Measurements from ENCODE around the gene POU2AF3. TPM values are rescaled to one million over a fixed set of nuclear protein-coding genes. Genes with fewer than 3 reads are reported as not detected.

The POU2AF3 gene
- total and polyA plus RNA-seq, 2 donors (not counting 1 experiment from before 2014, with no cell fraction given) = 0.07 to 0.17 TPM

DNA sequence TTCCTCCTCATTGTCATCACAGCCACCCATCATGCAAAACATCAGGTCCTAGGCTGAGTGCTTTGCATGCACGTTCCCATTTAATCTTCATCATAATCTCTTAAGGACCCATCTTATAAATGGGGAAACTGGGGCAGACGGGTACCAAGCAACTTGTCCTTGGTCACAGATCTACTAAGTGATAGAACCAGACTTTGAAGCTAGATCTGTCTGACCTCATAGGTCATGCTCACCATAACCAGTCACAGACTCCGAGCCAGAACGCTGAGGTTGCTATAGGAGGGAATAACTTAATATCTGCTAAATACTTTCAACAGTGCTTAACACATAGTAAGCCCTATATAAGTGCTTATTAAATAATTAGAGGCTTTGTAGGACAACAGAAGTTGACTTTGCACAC, 37.7 kb downstream of the POU2AF3 start:
- Histone ChIP-seq H4K20me1 (ENCODE audit: control insufficient read depth, extremely low read depth, insufficient read depth, low read length) (no peaks in the 10 kb centered on the region), H3K9ac (ENCODE audit: insufficient read depth, low read length) (no peak overlapping the region), H3K4me1 (ENCODE audit: control insufficient read depth, extremely low read depth, insufficient read depth, low read length) (no peaks in the 10 kb centered on the region), H3K4me3 (replicated peaks in 1 of 4; ENCODE audit: control extremely low read depth in 1 of 4, insufficient read depth in 1 of 4, low read depth in 3 of 4, low read length in 4 of 4) (no peak overlapping the region), H3K4me2 (ENCODE audit: extremely low read depth, insufficient read depth, low read length) (no peak overlapping the region), H3K27ac (ENCODE audit: insufficient read depth, low read length) (no peak overlapping the region), H3K36me3 (ENCODE audit: control insufficient read depth, insufficient read depth, low read length) (no peaks in the 10 kb centered on the region), H2AFZ (ENCODE audit: low read length) (no peak overlapping the region), H3K27me3 (ENCODE audit: control insufficient read depth, insufficient read depth, low read length) (peaks cover 5% of the 10 kb centered on the region), H3K9me3 (ENCODE audit: control insufficient read depth, insufficient read depth, low read depth, low read length) (no peaks in the 10 kb centered on the region), H3K79me2 (ENCODE audit: control insufficient read depth, insufficient read depth, low read length) (no peaks in the 10 kb centered on the region)
- no peak for DNase-seq (ENCODE audit: low read depth in 2 of 2)
- no peak for TF ChIP-seq EZH2 (IDR thresholded peaks at IDR 0.05; ENCODE audit: low read length, missing control alignments)
- TF ChIP-seq, protein P1, sequence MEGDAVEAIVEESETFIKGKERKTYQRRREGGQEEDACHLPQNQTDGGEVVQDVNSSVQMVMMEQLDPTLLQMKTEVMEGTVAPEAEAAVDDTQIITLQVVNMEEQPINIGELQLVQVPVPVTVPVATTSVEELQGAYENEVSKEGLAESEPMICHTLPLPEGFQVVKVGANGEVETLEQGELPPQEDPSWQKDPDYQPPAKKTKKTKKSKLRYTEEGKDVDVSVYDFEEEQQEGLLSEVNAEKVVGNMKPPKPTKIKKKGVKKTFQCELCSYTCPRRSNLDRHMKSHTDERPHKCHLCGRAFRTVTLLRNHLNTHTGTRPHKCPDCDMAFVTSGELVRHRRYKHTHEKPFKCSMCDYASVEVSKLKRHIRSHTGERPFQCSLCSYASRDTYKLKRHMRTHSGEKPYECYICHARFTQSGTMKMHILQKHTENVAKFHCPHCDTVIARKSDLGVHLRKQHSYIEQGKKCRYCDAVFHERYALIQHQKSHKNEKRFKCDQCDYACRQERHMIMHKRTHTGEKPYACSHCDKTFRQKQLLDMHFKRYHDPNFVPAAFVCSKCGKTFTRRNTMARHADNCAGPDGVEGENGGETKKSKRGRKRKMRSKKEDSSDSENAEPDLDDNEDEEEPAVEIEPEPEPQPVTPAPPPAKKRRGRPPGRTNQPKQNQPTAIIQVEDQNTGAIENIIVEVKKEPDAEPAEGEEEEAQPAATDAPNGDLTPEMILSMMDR (conservative IDR thresholded peaks at IDR 0.05 in 1 of 2, IDR thresholded peaks at IDR 0.05 in 1 of 2; ENCODE audit: low read depth in 1 of 2, low read length in 2 of 2) = no peak

DNA sequence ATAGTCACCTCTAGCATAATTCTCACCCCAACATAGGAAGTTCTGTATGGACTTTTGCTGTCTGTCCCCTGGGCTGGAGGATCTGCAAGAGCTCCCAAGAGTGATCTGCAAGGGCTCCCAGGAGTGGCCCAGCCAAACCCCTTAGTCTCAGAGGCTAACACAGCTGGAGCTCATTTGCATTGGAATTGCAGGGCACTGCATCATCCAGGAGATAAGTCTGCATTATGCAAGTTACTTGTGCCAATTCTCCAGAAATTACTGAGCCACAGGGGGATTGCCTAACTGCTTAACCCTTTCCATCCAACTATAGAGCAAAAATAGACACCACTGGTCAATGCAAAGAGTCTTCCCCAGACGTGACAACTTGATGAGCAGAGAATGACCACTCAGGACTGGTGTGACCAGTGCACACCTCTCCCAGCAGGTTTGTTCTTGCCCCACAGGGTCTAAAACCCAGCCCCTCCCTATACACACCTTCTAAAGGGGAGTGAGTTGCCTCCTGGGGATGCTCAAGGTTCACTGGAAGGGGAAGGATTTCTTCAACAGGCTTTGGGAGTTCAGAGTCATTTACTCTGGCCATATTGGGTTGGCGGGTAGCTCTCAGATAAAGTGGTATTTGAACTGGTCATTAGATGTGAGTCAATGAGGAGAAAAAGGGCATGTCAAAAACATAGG, 38.4 kb downstream of the POU2AF3 start:
- Histone ChIP-seq H3K4me1 (ENCODE audit: control insufficient read depth, extremely low read depth, insufficient read depth, low read length) (no peaks in the 10 kb centered on the region), H3K9ac (ENCODE audit: insufficient read depth, low read length) (no peak overlapping the region), H3K9me3 (ENCODE audit: control insufficient read depth, insufficient read depth, low read depth, low read length) (no peaks in the 10 kb centered on the region), H3K36me3 (ENCODE audit: control insufficient read depth, insufficient read depth, low read length) (no peaks in the 10 kb centered on the region), H3K27ac (ENCODE audit: insufficient read depth, low read length) (no peak overlapping the region), H3K79me2 (ENCODE audit: control insufficient read depth, insufficient read depth, low read length) (no peaks in the 10 kb centered on the region), H3K27me3 (ENCODE audit: control insufficient read depth, insufficient read depth, low read length) (peaks cover 5% of the 10 kb centered on the region), H4K20me1 (ENCODE audit: control insufficient read depth, extremely low read depth, insufficient read depth, low read length) (no peaks in the 10 kb centered on the region), H3K4me3 (replicated peaks in 1 of 4; ENCODE audit: control extremely low read depth in 1 of 4, insufficient read depth in 1 of 4, low read depth in 3 of 4, low read length in 4 of 4) (no peak overlapping the region), H3K4me2 (ENCODE audit: extremely low read depth, insufficient read depth, low read length) (no peak overlapping the region), H2AFZ (ENCODE audit: low read length) (no peak overlapping the region)
- TF ChIP-seq EZH2 (IDR thresholded peaks at IDR 0.05; ENCODE audit: low read length, missing control alignments) = no peak
- TF ChIP-seq, protein P1 (conservative IDR thresholded peaks at IDR 0.05 in 1 of 2, IDR thresholded peaks at IDR 0.05 in 1 of 2; ENCODE audit: low read depth in 1 of 2, low read length in 2 of 2) = no peak
- peak; percentile 84 to 85 for DNase-seq (ENCODE audit: low read depth in 2 of 2)

DNA sequence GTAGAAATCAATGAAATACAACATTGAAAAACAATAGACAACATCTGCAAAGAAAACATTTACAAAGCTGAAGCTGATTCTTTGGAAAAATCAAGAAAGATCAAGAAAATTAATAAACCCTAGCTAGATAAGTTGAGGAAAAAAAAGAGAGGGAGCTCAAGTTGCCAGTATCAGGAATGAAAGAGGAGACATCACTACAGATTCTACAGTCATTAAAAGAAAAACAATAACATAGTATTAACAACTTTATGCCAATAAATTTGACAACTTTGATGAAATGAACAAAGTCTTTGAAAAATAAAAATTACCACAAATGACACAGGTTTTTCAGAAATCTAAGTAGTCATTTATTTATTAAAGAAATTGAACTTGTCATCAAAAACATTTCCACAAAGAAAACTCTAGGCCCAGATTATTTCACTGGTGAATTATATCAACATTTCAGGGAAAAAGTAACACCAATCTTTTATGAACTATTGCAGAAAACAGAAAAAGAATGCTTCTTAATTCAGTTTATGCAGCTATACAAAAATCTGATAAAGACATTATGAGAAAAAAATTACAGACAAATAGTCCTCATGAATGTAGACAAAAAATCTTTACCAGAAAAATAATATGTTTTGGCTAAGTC, 41.5 kb downstream of the POU2AF3 start:
- no peak overlapping the region for H3K9ac ChIP-seq (ENCODE audit: insufficient read depth, low read length)
- DNase-seq (ENCODE audit: low read depth in 2 of 2) = no peak
- H3K27me3 ChIP-seq (ENCODE audit: control insufficient read depth, insufficient read depth, low read length) = peaks cover 3% of the 10 kb centered on the region
- H3K79me2 ChIP-seq (ENCODE audit: control insufficient read depth, insufficient read depth, low read length) = no peaks in the 10 kb centered on the region
- no peak for TF ChIP-seq EZH2 (IDR thresholded peaks at IDR 0.05; ENCODE audit: low read length, missing control alignments)
- TF ChIP-seq, protein P1 (conservative IDR thresholded peaks at IDR 0.05 in 1 of 2, IDR thresholded peaks at IDR 0.05 in 1 of 2; ENCODE audit: low read depth in 1 of 2, low read length in 2 of 2) = no peak
- H2AFZ ChIP-seq (ENCODE audit: low read length) = no peak overlapping the region
- H3K4me2 ChIP-seq (ENCODE audit: extremely low read depth, insufficient read depth, low read length) = no peak overlapping the region
- H3K4me1 ChIP-seq (ENCODE audit: control insufficient read depth, extremely low read depth, insufficient read depth, low read length) = no peaks in the 10 kb centered on the region
- H3K4me3 ChIP-seq (replicated peaks in 1 of 4; ENCODE audit: control extremely low read depth in 1 of 4, insufficient read depth in 1 of 4, low read depth in 3 of 4, low read length in 4 of 4) = no peak overlapping the region
- no peaks in the 10 kb centered on the region for H4K20me1 ChIP-seq (ENCODE audit: control insufficient read depth, extremely low read depth, insufficient read depth, low read length)
- no peaks in the 10 kb centered on the region for H3K36me3 ChIP-seq (ENCODE audit: control insufficient read depth, insufficient read depth, low read length)
- H3K27ac ChIP-seq (ENCODE audit: insufficient read depth, low read length) = no peak overlapping the region
- no peaks in the 10 kb centered on the region for H3K9me3 ChIP-seq (ENCODE audit: control insufficient read depth, insufficient read depth, low read depth, low read length)

Measured in fibroblast of lung (primary cell).